ENCODE results near the gene PRDM1.

GRCh38 chr6:106060167-106060566 is 26.0 kb upstream of the PRDM1 start:
- TF ChIP-seq, protein P1, sequence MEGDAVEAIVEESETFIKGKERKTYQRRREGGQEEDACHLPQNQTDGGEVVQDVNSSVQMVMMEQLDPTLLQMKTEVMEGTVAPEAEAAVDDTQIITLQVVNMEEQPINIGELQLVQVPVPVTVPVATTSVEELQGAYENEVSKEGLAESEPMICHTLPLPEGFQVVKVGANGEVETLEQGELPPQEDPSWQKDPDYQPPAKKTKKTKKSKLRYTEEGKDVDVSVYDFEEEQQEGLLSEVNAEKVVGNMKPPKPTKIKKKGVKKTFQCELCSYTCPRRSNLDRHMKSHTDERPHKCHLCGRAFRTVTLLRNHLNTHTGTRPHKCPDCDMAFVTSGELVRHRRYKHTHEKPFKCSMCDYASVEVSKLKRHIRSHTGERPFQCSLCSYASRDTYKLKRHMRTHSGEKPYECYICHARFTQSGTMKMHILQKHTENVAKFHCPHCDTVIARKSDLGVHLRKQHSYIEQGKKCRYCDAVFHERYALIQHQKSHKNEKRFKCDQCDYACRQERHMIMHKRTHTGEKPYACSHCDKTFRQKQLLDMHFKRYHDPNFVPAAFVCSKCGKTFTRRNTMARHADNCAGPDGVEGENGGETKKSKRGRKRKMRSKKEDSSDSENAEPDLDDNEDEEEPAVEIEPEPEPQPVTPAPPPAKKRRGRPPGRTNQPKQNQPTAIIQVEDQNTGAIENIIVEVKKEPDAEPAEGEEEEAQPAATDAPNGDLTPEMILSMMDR (IDR thresholded peaks at IDR 0.05) = no peak
- TF ChIP-seq EZH2phosphoT487 (IDR thresholded peaks at IDR 0.05; ENCODE audit: borderline replicate concordance, low read depth) = no peak
- no peak for TF ChIP-seq MXI1 (IDR thresholded peaks at IDR 0.05; ENCODE audit: low read depth, low read length)
- TF ChIP-seq RAD21 (IDR thresholded peaks at IDR 0.05; ENCODE audit: low read length) = no peak
- TF ChIP-seq EP300 (IDR thresholded peaks at IDR 0.05; ENCODE audit: borderline replicate concordance in 1 of 2, low read depth in 1 of 2, low read length in 1 of 2) = no peak
- no peak for TF ChIP-seq FOXM1 (IDR thresholded peaks at IDR 0.05; ENCODE audit: low read depth)
- TF ChIP-seq USF2 (IDR thresholded peaks at IDR 0.05; ENCODE audit: borderline replicate concordance, low read depth, low read length) = no peak
- TF ChIP-seq YY1 (IDR thresholded peaks at IDR 0.05; ENCODE audit: low read depth) = no peak

Measured in SK-N-SH (cell line).